Activated CD8-positive, alpha-beta memory T cell treated with anti-CD3 and anti-CD28 coated beads for 48 hours (primary cell): ENCODE measurements around the gene KLHL6.
"Not testable (repeated sequence)": the region's sequence is repeated elsewhere in the genome, so short reads cannot be mapped to it uniquely, and the experiment has no call there.

Source experiments
- DNase-seq, 3 experiments: peaks; one replicate each; pipeline ENCODE4 v3.0.0-alpha.2; 2020; ENCODE audit warnings: low read depth in 2 of 3, low spot score in 2 of 3

The KLHL6 gene

DNA sequence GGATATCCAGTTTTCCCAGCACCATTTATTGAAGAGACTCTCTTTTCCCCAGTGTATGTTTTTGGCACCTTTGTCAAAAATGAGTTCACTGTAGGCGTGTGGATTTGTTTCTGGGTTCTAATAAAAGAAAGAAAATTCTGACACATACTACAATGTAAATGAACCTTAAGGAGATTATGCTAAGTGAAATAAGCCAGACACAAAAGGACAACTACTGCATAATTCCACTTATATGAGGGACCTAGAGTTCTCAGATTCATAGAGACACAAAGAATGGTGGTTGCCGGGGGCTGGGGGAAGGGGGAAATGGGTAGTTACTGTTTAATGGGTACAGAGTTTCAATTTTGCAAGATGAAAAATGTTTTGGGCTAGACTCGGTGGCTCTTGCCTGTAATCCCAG lies 14.7 kb upstream of the KLHL6 start:
- not testable (repeated sequence) for DNase-seq

DNA sequence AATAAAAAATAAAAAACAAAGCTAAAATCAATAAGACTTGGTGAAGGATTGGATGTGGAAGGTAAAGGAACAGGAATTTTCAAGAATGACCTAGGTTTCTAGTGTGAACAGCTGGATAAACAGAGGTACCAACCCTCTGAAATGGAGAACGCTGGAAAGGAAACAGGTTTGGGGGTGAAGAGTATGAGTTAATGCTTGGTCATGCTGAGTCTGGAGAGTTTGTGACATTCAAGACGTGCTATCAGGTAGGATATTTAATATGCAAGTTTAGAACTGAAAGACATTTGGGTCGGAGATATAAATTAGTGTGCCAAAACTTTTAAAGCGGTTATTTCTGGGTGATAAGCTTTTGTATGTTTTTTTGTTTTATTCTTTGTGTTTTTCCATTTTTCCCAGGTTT lies 11.4 kb upstream of the KLHL6 start:
- DNase-seq: no peak

DNA sequence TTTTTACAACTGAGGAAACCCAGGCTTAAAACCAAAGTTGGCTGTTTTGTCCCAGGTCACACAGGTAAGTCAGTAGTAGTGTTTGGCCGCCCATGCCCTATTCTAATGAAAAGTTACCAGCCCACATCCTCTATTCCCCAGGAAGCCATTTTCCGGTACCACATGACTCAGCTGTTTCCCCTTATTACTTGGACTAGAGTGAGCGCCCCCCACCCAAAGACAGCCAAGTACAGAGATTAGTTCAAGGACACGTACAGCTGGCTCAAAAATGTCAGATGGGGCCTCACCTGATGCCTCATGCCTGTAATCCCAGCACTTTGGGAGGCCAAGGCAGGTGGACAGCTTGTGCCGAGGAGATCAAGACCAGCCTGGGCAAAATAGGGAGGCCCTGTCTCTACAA lies 8.5 kb upstream of the KLHL6 start:
- DNase-seq: no peak

DNA sequence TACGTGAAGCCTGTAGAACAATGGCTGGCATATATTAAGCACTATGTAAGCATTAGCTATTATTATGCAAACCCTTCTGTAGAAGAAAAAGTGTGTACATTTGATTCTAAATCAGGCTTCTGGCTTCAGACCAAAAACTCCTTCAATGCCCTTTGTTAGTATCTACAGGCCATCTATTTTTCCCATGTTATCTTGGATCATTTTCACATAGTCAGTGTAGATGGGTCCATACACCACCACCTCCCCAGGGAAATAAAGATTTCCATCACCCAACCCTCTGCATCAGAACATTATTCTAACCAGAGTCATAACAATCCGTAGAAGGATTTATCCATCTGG lies 8.0 kb upstream of the KLHL6 start:
- no peak for DNase-seq

DNA sequence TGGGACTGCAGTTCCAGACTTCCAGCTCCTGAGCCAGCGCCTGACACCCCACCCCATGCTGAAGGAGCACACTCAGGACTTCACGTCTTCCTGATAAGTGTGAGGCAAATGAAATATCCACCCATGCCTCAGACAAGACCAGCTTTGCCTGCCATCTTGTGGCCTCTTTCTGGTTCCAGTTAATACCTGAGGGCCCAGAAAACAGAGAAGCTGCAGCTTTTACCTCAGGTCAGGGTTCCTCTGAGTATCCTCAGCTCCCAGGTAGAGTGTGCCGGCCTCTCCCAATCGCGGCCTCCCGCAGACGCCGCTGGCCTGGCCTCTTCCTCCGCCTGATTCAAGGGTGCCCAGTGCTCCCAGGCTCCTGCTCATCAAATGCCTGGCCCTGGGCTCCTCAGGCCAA lies 5.1 kb upstream of the KLHL6 start:
- DNase-seq: no peak

DNA sequence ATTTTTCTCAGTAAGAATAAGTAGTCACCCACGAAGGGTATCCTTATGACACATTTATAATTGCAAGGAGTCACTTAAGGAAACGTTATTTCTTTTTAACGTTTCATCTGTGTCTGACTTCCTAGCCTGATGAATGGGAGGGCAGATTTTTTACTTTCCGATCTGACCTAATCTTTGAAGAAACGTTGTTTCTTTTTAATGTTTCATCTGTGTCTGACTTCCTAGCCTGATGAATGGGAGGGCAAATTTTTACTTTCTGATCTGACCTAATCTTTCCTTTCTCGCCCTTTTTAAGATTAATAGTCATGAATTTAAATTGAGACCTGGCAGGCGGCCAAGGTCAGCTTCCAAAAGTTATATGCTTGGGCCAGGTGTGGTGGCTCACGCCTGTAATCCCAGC lies 3.0 kb upstream of the KLHL6 start:
- no peak for DNase-seq

DNA sequence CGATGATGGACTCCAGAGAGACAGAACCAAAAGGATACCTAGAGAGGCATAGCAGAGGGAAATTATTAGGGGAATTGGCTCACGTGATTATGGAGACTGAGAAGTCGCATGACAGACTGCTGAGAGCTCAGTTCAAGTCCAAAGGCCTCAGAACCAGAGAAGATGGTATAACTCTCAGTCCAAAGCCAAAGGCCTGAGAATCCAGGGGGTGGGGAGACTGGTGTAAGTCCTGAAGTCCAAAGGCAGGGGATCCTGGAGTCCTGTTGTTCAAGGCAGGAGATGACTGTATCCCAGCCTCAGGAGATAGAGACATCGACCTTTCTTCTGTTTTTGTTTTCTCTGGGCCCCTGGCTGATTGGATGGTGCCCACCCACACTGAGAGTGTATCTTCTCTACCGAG lies 1.2 kb upstream of the KLHL6 start:
- no peak for DNase-seq

DNA sequence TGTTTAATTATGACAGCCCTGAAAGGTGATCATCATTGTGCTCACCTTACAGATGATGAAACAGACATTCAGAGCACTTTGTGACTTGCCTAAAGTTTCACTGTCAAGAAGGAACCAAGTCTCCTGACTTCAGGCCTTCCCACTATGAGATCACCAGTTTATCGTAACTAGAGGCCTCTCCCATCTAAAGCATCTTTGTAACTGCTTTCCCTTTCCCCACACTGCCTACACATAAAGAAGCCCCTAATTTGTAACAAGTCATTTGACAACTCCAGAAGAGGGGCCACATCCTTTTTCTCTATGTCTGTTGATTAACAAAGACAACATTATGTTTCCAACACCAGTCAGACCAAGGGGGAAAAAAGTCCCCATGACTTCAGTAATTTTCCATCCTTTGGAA lies 1.1 kb downstream of the KLHL6 start:
- no peak for DNase-seq

DNA sequence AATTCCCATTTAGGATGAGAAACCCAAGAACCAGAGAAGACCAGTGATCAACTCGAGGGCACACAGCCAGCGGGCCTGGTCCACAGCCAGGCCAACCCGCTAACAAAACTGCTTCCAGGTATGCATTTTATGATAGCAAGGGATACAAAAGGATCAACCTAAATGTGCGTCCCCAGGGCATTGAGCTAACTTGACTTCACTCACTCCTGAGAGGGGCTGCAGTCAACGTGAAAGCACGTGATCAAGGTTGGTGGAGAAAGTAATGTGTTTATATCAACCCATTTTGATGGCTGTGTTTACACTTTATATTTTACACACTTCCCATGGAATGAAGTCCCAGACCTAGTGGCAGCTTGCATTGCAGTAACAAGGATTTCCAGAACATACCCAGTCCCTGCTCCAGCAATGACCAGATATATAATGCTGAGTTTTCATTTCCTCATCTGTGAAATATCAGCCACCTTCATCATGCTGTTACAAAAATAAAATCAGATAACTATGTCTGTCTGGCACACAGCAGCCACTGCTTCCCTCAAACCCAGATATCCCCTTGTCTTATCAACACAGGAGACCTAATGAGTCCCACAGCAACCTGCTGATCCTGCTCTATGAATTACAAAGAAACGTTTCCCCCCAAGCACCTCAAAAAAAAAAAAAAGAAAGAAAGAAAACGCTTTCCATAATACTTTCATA lies 2.0 kb downstream of the KLHL6 start:
- no peak for DNase-seq

DNA sequence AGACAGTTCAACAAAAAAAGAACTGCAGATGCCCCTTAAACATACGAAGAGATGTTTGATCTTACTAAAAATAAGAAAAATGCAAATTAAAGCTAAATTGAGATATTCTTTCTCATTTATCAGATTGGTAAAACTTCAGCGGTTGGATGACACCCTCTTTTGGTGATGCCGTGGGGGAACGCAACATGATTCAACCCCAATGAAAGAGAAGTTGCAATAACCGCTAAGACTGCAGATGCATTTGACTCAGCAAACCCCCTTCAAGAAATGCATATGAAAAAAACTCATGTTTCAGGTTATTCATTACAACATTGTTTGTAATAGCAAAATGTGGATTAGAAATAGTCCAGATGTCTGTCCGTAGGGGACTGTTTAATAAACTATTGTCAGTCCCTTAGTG lies 3.6 kb downstream of the KLHL6 start:
- DNase-seq: no peak

DNA sequence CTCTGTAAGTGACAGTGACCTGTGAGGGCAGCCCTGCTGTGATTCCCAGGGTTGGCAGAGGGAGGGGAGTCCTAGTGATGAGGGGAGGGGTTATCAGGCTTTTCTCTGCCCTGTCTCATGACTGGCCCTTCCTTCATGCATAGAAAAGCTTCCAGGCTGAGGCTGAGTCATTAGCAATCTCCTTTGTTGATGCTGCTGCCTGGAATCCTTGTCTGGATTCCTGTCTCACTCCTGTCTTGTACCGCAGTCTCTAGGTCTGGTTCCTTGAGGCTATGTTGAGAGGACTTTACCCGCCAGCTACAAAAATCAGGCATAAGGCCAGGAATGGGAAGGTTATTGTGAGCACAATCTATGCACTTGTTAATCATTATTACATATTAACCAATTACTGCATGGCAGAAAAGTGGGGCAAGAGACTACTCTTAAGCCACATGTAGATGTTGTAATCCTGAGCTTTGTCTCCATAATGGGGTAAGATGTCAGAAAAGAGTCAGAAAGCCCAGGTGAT lies 7.2 kb downstream of the KLHL6 start:
- no peak for DNase-seq

DNA sequence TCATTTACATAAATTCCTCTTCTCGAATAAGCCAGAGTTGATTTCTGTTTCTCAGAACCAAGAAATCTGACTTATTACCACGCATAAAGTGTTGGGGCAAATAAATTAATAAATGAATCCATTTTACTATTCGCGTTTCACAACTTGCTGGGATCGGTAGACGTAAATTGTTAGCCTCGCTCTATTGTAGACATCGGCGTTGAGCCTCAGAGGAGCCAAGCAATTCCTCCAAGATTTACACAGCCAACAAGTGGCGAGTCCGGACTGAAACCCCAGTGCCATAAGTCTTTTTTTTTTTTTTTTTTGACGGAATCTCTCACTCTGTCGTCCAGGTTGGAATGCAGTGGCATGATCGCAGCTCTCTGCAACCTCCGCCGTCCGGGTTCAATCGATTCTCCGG lies 8.9 kb downstream of the KLHL6 start:
- no peak for DNase-seq

DNA sequence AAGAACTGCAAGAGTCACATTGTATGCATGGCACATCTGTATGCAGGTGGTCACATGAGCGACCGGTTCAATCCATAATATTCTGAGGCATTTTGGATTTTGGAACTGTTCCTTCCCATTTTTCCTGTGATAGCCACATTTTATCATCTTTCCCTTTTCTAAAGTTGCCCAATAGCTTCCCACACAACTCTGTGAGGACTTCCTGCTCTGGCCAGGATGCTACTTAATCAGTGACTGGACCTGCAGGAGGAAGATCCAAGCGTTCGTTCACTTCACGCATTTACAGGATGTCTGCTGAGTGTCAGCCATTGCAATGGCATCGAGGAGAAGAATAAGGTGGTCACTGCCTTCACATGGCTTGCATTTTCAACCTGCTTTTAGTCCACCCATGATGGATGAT lies 9.8 kb downstream of the KLHL6 start:
- DNase-seq: no peak

DNA sequence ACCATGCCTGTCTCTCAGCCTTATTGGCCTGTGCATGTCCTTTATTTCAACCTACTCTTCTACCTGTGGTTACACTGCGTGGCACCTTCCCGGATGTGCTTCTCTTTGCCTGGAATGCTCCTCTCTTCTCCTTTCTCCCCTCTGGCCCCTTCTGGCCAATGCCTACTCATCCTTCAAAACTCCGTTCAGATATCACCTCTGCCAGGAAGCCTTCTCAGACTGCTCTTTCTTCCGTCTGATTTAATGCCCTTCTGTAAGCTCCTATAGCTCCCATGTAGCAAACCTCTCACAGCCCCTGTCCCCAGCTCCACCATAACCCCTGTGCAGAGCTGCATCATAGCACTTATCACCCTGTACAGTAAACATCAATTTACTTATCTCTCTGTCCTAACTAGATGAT lies 13.2 kb downstream of the KLHL6 start:
- DNase-seq: no peak

DNA sequence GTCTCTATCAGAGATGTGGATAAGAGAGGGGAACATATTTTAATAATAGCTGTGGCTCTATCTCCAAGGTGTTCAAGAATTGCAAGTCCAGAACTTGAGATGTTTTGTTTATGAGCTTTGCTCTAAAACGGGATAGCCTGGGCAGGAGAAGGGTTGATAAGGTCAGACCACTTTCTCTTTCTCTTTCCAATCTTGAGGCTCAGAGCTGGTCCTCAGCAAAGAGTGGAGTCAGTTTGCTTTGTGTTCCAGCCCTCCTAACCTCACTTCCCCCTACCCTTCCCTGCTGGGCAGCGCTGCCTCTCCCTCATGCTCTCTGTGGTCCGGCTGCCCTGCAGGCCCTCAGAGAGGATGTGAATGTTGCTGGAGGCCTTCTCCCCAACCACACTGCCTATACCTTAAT lies 13.8 kb downstream of the KLHL6 start:
- DNase-seq: no peak

DNA sequence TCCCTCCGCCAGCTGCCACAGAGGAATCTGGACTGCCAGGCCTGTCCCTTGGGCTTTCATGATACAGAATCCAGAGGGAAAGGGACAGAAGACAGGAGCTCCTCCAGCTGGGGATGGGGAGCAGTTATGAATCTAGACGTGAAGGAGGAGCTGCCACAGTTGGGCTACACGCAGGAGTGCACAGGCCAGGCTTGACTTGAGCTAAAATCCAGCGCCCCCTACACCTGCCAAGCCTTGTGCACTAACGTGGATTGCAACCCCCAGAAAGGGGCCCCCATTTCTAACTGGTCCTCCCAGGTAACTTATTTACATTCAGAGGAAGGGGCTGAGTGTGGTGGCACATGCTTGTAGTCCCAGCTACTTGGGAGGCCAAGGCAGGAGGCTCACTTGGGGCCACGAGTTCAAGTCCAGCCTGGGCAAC lies 14.3 kb downstream of the KLHL6 start:
- no peak for DNase-seq

DNA sequence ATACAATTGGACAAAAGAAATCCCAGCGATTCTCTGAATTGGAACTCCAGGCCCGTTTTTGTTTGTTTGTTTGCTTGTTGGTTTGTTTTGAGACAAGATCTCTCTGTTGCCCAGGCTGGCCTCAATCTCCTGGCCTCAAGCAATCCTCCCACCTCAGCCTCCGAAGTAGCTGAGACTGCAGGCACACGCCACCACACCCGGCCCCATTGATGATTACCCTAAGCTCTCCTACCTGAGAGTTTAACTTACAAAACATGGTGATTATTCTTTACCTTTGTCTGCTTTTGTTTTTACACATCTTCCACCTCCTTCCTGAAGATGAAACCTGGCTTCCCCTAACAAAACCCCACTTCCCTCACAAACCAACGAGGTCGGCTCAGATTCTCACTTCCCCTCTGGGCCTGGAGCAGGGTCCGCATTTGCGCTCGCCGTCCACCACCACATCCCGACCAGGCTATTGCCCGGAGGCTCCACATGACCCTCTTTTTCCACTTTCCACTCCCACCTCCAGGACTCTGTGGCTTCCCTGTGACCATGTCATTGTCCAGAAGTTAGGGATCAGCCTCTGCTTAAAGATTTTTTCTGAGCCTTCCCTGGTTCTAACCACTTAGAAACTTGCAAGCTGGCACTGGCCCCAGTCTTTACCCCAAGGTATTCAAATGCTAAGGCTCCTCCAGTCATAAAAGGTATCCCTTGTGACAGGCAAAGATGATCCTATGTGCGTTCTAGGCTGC lies 14.8 kb downstream of the KLHL6 start:
- no peak for DNase-seq

DNA sequence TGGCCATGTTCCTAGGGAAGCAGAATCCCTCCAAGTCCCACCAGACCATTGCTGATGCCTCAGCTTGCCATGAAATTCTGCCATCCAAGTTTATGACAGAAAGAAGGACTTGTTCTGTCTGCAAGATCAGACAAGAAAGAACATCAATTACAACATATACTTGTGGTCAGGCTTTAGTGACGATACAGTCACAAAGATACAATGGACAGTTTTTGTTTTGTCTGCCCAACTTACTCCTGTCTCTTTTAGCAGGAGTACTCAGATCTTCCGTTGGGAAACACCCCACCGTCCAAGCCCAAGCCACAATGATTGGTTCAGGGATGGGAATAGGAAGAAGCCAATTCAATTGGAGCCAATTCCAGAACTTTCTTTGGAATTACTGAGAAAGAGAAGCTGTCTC lies 15.7 kb downstream of the KLHL6 start:
- DNase-seq: no peak

DNA sequence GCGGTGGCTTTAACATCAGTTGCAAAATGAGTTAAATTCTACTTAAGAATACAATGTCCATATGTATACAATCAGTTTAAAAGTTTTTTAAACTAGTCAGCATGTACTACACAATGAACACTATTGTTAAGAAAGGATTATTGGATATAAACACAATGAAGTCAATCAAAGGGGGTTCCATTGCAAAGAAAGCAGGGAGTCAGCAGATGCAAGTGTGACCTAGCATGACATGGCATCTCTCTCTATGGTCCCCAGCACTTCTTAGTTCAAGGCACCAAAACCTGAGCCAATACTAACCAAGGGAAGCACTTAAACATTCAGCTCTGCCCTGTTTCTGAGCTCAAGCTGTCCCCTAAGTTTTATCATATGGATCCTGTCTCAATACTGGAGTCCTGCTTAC lies 17.0 kb downstream of the KLHL6 start:
- no peak for DNase-seq

DNA sequence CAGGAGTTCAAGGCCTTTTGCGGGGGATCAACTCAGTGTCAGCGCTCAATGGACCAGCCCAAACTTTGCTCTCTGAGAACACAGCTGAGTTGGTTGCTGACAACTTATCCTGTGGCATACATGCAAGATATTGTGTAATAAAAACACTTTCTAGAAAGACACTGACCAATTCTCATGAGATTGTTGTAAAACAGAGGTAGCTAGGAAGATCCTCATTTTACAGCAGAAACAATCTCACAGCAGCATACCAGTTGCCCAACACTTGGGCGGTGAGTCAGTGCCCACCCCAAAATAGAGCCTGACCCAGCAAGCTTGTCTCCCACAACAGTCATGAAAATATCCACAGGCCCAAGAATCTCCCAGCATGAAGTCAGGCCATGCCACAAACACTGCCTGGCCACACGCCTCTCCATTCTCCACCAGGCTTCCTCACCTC lies 18.2 kb downstream of the KLHL6 start:
- DNase-seq: no peak

DNA sequence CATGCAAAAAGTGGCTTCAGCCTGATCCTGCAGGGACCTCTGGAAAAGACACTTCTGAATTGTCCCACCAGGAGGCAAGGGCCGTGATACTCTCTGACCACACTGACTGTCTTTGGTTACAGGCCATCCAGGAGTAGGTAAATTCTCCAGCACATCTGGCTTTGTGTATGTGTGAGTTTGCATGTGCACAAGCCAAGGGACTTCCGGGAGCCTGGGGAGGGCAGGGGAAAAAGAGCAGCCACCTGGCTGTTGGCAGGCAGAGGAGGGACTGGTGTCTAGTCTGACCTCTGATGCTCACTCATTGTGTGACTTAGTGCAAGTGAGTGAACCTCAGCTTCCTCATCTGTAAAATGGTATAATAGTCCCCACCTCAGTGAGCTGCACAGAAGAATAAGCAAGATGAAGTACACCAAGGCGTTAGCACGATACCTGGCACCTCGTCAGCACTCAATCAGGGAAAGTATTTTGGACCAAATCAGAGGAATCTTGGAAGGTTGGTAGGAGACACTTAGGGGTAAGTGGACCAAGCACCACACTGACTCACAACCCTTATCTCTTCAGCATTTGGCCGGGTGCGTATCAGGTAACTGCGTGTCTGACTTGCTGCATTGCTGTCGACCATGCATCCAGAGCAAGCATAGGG lies 19.1 kb downstream of the KLHL6 start:
- no peak for DNase-seq

DNA sequence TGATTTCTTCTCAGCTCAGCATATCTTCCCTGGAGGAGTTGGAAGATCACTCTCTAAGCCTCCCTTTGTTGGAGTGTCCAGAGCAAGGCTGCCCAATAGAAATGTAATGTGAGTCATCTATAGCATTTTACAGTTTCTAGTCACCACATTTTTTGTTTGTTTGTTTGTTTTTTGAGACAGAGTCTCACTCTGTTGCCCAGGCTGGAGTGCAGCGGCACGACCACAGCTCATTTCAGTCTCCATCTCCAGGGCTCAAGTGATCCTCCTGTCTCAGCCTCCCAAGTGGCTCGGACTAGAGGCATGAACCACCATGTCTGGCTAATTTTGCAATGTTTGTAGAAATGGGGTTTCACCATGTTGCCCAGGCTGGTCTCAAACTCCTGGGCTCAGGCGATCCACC lies 21.3 kb downstream of the KLHL6 start:
- DNase-seq: no peak
